Activated naive CD8-positive, alpha-beta T cell (primary cell): Measurements from ENCODE around the gene NOG.

Experiments
- H3K27ac Mint-ChIP-seq: one replicate; pipeline ENCODE4 v1.8.0; 2021; ENCODE audit warnings: mixed read lengths
- H3K27me3 Mint-ChIP-seq: one replicate; pipeline ENCODE4 v1.8.0; 2021; ENCODE audit warnings: mixed read lengths
- H3K36me3 Mint-ChIP-seq: one replicate; pipeline ENCODE4 v1.8.0; 2021; ENCODE audit warnings: mixed read lengths
- H3K4me1 Mint-ChIP-seq: one replicate; pipeline ENCODE4 v1.8.0; 2021; ENCODE audit warnings: low read depth, mixed read lengths
- H3K4me3 Mint-ChIP-seq: one replicate; pipeline ENCODE4 v1.8.0; 2021; ENCODE audit warnings: mild to moderate bottlenecking, mixed read lengths
- H3K9me3 Mint-ChIP-seq: one replicate; pipeline ENCODE4 v1.8.0; 2021; ENCODE audit warnings: low read depth, mixed read lengths

NOG gene

GRCh38 chr17:56639517-56639916 is 46.0 kb downstream of the NOG start:
- no peaks in the 10 kb centered on the region for H3K27me3 Mint-ChIP-seq
- no peaks in the 10 kb centered on the region for H3K36me3 Mint-ChIP-seq
- no peaks in the 10 kb centered on the region for H3K9me3 Mint-ChIP-seq
- H3K4me1 Mint-ChIP-seq = peaks cover 6% of the 10 kb centered on the region
- no peak overlapping the region for H3K27ac Mint-ChIP-seq
- H3K4me3 Mint-ChIP-seq = no peak overlapping the region

GRCh38 chr17:56640116-56640515 is 46.6 kb downstream of the NOG start:
- no peak overlapping the region for H3K4me3 Mint-ChIP-seq
- H3K27me3 Mint-ChIP-seq = no peaks in the 10 kb centered on the region
- peaks cover 6% of the 10 kb centered on the region for H3K4me1 Mint-ChIP-seq
- no peaks in the 10 kb centered on the region for H3K36me3 Mint-ChIP-seq
- H3K9me3 Mint-ChIP-seq = no peaks in the 10 kb centered on the region
- no peak overlapping the region for H3K27ac Mint-ChIP-seq

DNA sequence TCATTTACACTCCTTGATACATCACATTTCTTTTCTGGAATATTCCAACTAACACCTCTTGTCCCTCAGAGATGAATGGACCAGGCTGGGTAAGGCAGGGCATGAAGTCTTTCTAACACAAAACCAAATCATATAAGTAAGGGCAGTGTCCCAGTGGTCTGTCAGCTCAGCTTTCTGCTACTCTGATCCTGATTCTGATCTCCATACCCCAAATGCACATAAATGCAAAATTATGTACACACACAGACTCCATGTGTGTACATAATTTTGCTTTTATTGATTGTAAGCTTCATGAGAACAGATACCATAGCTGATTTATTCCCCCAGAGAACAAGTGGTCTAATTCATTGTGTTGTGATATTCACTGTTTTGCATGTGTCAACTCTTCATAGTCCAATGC is 47.9 kb downstream of the NOG start:
- Mint-ChIP-seq H3K27ac (no peak overlapping the region), H3K36me3 (no peaks in the 10 kb centered on the region), H3K4me3 (no peak overlapping the region), H3K9me3 (no peaks in the 10 kb centered on the region), H3K27me3 (no peaks in the 10 kb centered on the region), H3K4me1 (peaks cover 6% of the 10 kb centered on the region)

DNA sequence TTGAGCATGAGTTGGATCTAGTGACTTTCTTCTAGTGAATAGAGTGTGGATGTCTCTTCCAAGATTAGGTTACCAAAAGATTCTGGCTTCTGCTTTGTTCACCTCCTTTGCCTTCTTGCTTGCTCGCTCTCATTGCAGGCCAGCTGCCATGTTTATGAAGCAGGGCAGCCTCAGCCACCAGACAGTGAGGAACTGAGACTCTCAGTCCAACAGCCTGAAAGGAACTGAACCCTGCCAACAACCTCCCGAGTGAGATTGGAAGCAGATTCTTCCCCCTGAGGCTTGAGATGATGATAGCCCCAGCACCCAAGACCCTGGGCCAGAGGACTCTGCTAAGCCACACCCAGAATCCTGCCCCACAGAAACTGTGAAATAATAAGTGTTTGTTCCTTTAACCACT is 48.4 kb downstream of the NOG start:
- Mint-ChIP-seq H3K4me3 (no peak overlapping the region), H3K36me3 (no peaks in the 10 kb centered on the region), H3K9me3 (no peaks in the 10 kb centered on the region), H3K4me1 (peaks cover 6% of the 10 kb centered on the region), H3K27me3 (no peaks in the 10 kb centered on the region), H3K27ac (no peak overlapping the region)

- Mint-ChIP-seq H3K27me3 (no peaks in the 10 kb centered on the region), H3K36me3 (no peaks in the 10 kb centered on the region), H3K27ac (no peak overlapping the region), H3K4me3 (no peak overlapping the region), H3K4me1 (peaks cover 6% of the 10 kb centered on the region), H3K9me3 (no peaks in the 10 kb centered on the region)
These were observed 48.9 kb downstream of the NOG start for GRCh38 chr17:56642424-56642823.
